Smooth muscle cell (in vitro differentiated cells): ENCODE data around the gene TMEM242. TPM values are rescaled to one million over a fixed set of nuclear protein-coding genes. Genes with fewer than 3 reads are reported as not detected.
A peak's percentile ranks its signal among the peaks of the same experiment; 100 is the strongest.

Experiments
- DNase-seq: peaks from one replicate; lab custom pipeline; 2025; ENCODE audit not compliant: unreplicated experiment; lab: John Stamatoyannopoulos, UW
- H2AFZ ChIP-seq: fragments of 200-600 bp; sonication (generic); 2 replicates; pipeline ENCODE4 v1.6.0; 2016; ENCODE audit warnings: antibody characterized with exemption, low read depth, mild to moderate bottlenecking
- H3F3A ChIP-seq: fragments of 200-600 bp; sonication (generic); 2 replicates; pipeline ENCODE4 v1.6.0; 2017; ENCODE audit warnings: antibody characterized with exemption, low read depth
- H3K27ac ChIP-seq: fragments of 200-600 bp; sonication (generic); 2 replicates; pipeline ENCODE4 v1.5.1; 2016; ENCODE audit warnings: low read depth, mild to moderate bottlenecking
- H3K27me3 ChIP-seq: fragments of 200-600 bp; sonication (generic); 2 replicates; pipeline ENCODE4 v1.6.1; 2016; ENCODE audit warnings: low read depth, mild to moderate bottlenecking
- H3K36me3 ChIP-seq: fragments of 200-600 bp; sonication (generic); 2 replicates; pipeline ENCODE4 v1.5.1; 2016; ENCODE audit warnings: low read depth
- H3K4me1 ChIP-seq: fragments of 200-600 bp; sonication (generic); 2 replicates; pipeline ENCODE4 v1.5.1; 2016; ENCODE audit warnings: low read depth
- H3K4me2 ChIP-seq: fragments of 200-600 bp; sonication (generic); 2 replicates; pipeline ENCODE4 v1.6.0; 2016; ENCODE audit warnings: mild to moderate bottlenecking
- H3K4me3 ChIP-seq: fragments of 200-600 bp; sonication (generic); 2 replicates; pipeline ENCODE4 v1.5.1; 2016; ENCODE audit warnings: mild to moderate bottlenecking
- H3K79me2 ChIP-seq: fragments of 200-600 bp; sonication (generic); 2 replicates; pipeline ENCODE4 v1.6.0; 2016; ENCODE audit warnings: low read depth, mild to moderate bottlenecking
- H3K9ac ChIP-seq: fragments of 200-600 bp; sonication (generic); 2 replicates; pipeline ENCODE4 v1.6.0; 2016; ENCODE audit warnings: low read depth
- H3K9me3 ChIP-seq: fragments of 200-600 bp; sonication (generic); replicated peaks from 2 replicates; pipeline ENCODE4 v1.5.1; 2016; ENCODE audit warnings: low read depth
- H4K20me1 ChIP-seq: fragments of 200-600 bp; sonication (generic); 2 replicates; pipeline ENCODE4 v1.6.0; 2016; ENCODE audit warnings: low read depth
- WGBS: methylation state at CpG from one replicate; pipeline ENCODE4 v1.1.7; 2016; ENCODE audit warnings: low lambda C conversion rate; 5-methylcytosine and 5-hydroxymethylcytosine counted together
- polyA plus RNA-seq: library from polyadenylated mRNA; unstranded; fragments of >200 nt; fragmentation: Nextera tagmentation; extraction: Ambion mirVana; gene quantifications from 2 replicates; pipeline ENCODE4 v1.2.1, GENCODE V29; 2016
- total RNA-seq: library from RNA; depleted of rRNA; stranded (reverse); fragments of >200 nt; gene quantifications from 2 replicates; pipeline ENCODE4 v1.2.3, GENCODE V29; 2014
- TF ChIP-seq, protein P1 (sequence below): fragments of 200-600 bp; sonication (generic); IDR thresholded peaks from 2 replicates; pipeline ENCODE4 v1.5.1; 2017; ENCODE audit warnings: borderline replicate concordance, mild to moderate bottlenecking, antibody characterized with exemption; ENCODE audit not compliant: insufficient read depth, poor library complexity, severe bottlenecking

TMEM242 gene
- total RNA-seq (7.0 and 7.8 TPM in 2 replicates), polyA plus RNA-seq (12.0 and 13.3 TPM in 2 replicates)

DNA sequence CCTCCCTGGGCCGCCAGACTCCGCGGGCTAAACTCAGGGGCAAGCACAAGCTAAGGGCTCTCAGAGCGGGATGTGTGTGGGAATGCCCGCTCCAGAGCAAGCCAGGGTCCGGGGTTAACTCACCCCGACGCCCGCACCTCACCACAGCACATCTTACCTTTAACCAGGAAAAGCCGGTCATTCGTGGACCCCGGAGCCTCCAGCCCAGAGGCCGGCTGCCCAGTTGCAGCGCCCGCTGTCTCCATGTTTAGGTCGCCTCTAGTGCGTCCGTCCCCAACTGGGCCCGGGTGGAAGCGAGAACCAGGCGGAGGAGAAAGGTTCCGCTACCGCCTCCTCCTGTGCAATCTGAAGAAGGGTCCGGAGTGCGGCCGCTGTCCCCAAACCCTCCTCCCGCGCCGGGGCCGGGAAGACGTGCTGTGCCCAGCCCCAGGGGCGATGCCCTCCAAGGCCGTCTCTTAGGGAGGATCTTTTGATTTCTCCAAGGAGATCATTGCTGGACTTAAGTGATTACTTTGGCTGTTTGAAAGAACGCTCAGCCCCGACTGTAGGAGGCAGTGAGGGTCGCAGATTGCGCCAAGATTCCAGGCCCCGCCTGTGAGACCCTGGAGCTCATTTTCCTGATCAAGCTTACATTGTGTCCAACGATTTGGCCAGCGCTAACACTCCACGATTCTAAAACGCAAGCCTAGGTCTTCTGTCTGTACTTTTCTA is at the start of gene TMEM242:
TSS of gene TMEM242 (minus strand) at position 265 of the 711 bp plus-strand sequence. CDS start at position 245, 20 bp downstream.
- H3K79me2 ChIP-seq, result peaks cover 13% of the 10 kb centered on the region
- TF ChIP-seq, protein P1, sequence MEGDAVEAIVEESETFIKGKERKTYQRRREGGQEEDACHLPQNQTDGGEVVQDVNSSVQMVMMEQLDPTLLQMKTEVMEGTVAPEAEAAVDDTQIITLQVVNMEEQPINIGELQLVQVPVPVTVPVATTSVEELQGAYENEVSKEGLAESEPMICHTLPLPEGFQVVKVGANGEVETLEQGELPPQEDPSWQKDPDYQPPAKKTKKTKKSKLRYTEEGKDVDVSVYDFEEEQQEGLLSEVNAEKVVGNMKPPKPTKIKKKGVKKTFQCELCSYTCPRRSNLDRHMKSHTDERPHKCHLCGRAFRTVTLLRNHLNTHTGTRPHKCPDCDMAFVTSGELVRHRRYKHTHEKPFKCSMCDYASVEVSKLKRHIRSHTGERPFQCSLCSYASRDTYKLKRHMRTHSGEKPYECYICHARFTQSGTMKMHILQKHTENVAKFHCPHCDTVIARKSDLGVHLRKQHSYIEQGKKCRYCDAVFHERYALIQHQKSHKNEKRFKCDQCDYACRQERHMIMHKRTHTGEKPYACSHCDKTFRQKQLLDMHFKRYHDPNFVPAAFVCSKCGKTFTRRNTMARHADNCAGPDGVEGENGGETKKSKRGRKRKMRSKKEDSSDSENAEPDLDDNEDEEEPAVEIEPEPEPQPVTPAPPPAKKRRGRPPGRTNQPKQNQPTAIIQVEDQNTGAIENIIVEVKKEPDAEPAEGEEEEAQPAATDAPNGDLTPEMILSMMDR, result no peak

DNA sequence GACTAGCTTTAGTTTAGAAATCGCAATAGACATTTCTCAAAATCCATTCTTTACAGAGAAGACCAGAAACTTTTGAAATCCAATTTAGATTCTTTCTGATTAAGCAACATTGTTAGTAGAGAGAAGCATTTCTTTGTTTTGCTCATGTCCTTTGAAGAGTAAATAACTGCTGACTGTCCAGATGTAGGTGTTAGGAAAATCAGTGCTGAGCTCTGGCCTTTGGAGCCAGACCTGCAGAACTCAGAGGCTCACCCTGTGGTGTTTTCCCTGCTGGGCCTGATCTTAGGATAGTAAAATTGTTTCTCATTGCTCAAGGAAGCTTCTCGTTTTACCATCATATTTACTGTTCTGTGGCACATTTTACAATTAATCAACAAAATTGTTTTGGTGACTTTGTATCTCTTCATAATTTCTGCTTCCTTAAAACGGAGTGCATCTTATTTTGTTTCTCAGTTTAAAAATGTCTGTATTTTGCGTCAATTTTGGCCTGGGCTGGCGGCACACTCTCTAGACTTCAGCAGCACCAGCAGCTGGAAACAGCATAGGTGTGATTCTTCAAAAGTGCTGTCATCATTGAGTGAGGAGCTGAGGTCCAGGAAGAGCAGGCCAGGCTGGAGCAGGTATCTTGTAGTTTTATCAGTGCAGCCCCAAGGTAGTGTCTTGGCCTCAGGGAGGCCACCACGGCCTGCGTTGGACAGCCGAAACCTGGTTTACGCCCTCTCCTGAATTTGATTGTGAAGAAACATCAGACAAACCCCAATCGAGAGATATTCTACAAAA is 49.4 kb upstream of the TMEM242 start:
- no peak for DNase-seq
- H4K20me1 ChIP-seq, result no peaks in the 10 kb centered on the region
- no peak overlapping the region for H3K4me3 ChIP-seq
- H3K4me1 ChIP-seq, result no peaks in the 10 kb centered on the region
- H3K9ac ChIP-seq, result no peak overlapping the region
- no peaks in the 10 kb centered on the region for H3K36me3 ChIP-seq
- H3K9me3 ChIP-seq, result no peaks in the 10 kb centered on the region
- TF ChIP-seq, protein P1, result no peak
- H3K27me3 ChIP-seq, result no peaks in the 10 kb centered on the region
- H3K79me2 ChIP-seq, result no peaks in the 10 kb centered on the region
- H3F3A ChIP-seq, result no peaks in the 10 kb centered on the region
- WGBS, result 91% methylated on average over 10 of the region's 10 CpGs
- H2AFZ ChIP-seq, result no peak overlapping the region
- no peak overlapping the region for H3K4me2 ChIP-seq
- H3K27ac ChIP-seq, result no peak overlapping the region

More for the DNA sequence above, at the start of gene TMEM242:
- Histone ChIP-seq H3F3A (no peaks in the 10 kb centered on the region), H3K4me3 (peak within 1 kb of the TSS; percentile 90), H3K9me3 (no peaks in the 10 kb centered on the region), H3K27me3 (no peaks in the 10 kb centered on the region), H2AFZ (peak within 1 kb of the TSS; percentile 95), H4K20me1 (no peaks in the 10 kb centered on the region), H3K4me2 (peak within 1 kb of the TSS; percentile 89), H3K27ac (peak within 1 kb of the TSS; percentile 70), H3K9ac (peak within 1 kb of the TSS; percentile 87), H3K4me1 (peaks cover 7% of the 10 kb centered on the region), H3K36me3 (no peaks in the 10 kb centered on the region)
- WGBS, result 1% methylated on average over 41 of the region's 42 CpGs
- DNase-seq, result no peak

GRCh38 chr6:157370755-157371154 is 47.4 kb upstream of the TMEM242 start:
- no peak for DNase-seq
- no peaks in the 10 kb centered on the region for H3K36me3 ChIP-seq

More at GRCh38 chr6:157370755-157371154, 47.4 kb upstream of the TMEM242 start:
- no peaks in the 10 kb centered on the region for H4K20me1 ChIP-seq
- H3F3A ChIP-seq, result no peaks in the 10 kb centered on the region
- TF ChIP-seq, protein P1, result no peak
- H3K4me1 ChIP-seq, result no peaks in the 10 kb centered on the region
- no peak overlapping the region for H3K27ac ChIP-seq
- no peak overlapping the region for H3K4me2 ChIP-seq
- H3K79me2 ChIP-seq, result no peaks in the 10 kb centered on the region
- H2AFZ ChIP-seq, result no peak overlapping the region
- no peak overlapping the region for H3K4me3 ChIP-seq
- no peaks in the 10 kb centered on the region for H3K9me3 ChIP-seq
- WGBS, result 84% methylated on average over 1 of the region's 1 CpG
- H3K27me3 ChIP-seq, result no peaks in the 10 kb centered on the region
- H3K9ac ChIP-seq, result no peak overlapping the region
